HG03097 (cell line): ENCODE data around the gene APMAP.
"Not testable (repeated sequence)": the region's sequence is repeated elsewhere in the genome, so short reads cannot be mapped to it uniquely, and the experiment has no call there.

Experiments
- ATAC-seq: cut with Tn5 transposase; IDR thresholded peaks from one replicate; pipeline ENCODE4 v1.9.1; 2021; ENCODE audit not compliant: unreplicated experiment, low FRiP score

Gene APMAP

DNA sequence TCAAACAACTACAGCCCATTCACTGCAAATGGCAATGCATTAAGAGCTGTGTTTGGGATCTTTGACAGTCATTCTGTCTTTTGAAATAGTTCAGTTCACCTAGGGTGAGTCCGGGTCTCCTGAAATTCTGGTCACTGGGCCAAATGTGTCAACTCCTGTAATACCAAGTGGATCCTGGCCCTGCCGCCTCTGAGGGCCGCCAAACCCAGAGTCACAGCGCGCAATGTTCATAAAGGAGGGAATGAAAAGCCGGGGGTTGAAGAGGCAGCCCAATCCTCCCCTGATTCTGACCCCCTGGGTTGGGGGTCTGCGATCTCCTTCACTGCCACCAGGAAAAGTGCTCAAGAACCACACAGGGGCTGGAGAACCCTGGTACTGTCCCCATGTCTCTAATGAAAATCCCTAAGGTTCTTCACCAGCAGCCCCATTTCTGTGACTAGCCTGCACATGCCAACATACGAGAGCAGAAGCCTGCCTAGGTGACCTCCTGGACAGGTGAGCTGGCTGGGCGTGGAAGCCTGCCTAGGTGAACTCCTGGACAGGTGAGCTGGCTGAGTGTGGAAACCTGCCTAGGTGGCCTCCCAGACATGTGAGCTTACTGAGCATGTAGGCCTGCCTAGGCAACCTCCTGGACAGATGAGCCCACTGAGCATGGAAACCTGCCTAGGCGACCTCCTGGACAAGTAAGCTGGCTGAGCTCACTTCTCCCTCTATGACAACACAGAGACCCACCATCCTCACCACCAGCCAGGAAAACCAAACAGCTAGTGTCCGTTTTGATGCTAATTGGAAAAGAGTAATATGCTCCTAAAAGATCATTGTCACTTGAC is 16.1 kb upstream of the APMAP start:
- no peak for ATAC-seq

DNA sequence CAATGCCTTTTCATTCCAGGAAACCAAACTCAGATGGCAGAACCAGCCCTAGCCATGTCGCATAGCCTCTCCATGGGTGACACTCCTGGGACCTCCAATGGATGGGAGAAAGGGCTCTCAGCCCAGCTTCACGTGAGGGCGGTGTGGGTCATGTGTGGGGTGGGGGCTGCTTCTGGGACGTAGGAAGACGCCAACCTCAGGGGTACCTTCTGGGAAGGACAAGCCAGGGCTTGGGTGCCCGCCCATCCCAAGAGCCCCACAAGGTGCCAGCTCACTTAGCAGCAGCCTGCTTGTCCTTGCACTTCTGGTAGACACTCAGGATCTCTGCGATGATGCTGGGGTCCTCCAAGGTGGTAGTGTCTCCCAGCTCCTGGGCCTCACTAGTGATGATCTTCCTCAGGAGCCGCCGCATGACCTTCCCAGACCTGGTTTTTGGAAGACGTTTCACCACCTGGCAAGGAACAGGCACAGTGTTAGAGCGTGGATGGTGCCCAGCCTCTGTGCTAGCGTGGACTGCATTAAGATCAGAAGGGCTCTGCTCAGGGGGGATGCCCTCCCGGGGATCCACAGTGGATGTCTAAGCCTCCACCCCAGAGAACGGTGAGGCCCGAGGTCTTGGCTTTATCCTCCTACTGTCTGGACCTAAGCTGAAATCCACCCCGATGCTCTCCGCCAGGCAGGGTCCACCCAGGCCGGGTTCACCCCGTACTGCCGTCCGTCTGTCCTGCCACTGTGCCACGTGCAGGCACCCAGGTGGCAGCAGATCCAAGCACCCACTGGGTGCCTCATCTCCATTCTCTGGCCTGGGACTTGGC is 15.1 kb upstream of the APMAP start:
- no peak for ATAC-seq

DNA sequence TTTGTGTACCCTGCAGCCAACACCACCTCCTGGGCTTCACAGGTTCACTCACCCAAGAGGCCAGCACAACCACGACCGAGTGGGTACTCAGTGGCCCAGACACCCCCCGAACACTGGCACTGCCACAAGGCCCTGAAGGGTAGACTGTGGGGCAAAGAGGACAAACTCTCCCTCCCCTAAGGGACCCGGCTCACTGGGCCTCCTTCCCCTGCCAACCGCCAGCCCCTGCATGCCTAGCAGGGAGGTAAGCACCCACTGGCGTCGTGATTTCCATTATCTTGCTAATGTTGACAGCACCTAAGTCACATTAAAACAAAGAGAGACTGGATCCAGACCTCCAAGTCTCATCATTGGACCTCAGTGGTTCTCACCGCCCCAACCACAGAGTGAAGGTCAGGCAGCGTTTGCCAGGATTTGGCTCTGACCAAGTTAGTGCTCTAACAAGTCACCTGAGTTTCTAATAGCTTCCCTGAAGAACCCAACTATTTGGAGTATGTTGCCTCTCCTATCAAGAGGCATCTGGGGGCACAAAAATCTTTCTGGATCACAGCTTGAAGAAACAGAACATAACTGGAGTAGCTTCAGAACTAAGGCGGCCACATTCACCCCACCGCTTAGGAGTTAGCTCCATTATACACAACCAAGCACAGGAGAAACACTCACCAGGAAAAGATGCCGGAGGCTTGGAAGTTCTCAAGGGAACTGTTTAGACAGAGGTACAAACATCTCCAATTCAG is 14.0 kb upstream of the APMAP start:
- ATAC-seq, result no peak

DNA sequence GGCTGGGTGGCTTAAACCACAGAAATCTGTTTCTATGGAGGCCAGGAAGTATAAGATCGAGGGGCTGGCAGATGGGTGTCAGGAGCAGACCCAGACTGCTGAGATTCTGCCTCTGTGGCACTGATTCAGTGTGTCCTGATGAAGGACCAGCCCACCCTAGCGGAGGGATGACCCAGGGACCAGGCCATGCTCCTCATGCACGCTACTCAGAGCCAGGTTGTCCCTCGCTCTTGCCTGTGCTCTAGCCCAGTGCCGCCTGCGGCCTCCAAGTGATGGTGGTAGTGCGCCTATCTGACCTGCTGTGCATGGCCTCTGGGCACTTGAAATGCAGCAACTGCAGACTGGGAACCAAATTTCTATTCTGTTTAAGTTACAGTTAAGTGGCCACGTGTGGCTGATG is 13.1 kb upstream of the APMAP start:
- ATAC-seq, result no peak

DNA sequence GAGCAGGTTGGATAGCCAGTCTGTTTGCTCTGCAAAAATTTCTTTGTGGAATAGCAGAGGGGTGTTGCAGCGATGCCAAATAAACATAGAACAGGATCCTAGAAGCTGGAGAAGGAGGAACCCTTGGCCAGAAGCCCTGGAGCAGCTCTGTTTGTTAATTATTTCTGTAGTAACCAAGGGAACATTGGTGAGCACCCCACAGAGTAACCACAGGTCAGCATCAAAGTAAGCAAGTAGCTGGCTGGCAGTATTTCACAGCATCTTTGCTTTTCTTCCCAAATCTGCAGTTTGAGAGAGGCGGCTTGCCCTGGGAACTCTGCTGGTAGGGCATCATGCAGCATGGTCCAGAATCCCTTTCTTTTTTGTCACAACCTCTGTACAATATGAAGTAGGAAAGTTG is 12.7 kb upstream of the APMAP start:
- no peak for ATAC-seq

DNA sequence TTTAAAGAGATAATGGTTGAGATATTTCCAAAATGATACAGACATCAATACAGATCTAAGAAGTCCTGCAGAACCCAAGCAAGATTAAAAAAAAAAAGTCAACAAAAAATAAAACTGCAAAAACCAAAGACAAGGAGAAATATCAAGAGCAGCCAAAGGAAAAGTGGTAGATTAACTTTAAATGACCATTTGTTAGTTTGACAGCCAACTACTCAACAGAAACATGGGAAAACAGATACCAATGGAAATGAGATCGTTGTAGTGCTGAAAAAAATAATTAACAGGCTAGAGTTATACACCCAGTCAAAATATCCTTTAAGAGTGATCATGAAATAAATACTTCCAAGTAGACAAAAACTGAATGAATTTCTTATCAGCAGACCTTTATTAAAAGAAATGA is 10.5 kb upstream of the APMAP start:
- no peak for ATAC-seq

DNA sequence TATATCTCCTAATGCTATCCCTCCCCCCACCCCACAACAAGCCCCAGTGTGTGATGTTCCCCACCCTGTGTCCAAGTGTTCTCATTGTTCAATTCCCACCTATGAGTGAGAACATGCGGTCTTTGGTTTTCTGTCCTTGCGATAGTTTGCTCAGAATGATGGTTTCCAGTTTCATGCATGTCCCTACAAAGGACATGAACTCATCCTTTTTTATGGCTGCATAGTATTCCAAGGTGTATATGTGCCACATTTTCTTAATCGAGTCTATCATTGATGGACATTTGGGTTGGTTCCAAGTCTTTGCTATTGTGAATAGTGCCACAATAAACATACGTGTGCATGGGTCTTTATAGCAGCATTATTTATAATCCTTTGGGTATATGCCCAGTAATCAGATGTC is 8.8 kb upstream of the APMAP start:
- not testable (repeated sequence) for ATAC-seq

DNA sequence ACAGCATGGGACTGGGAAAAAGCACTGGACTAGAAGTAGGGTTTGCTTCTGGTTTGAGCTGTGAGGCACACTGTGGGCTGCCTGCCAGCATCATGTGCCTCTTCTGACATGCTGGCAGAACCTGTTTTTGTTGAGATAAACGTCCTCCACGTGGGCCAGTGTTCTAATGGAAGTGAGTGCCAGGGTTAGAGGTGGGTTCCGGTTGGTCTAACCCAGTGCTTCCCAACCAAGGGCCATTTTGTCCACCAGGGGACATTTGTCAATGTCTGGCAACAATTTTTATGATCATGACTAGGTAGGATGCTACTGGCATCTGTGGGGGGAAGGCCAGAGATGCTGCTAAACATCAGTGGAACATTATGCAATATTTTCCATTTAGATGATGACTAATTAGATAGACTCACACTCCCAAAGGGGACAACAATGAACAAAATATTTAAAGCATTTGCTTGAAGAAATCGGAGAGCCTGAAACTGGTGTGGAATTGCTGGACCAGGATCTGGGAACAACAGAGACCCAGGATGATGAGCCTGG is 7.8 kb upstream of the APMAP start:
- no peak for ATAC-seq

DNA sequence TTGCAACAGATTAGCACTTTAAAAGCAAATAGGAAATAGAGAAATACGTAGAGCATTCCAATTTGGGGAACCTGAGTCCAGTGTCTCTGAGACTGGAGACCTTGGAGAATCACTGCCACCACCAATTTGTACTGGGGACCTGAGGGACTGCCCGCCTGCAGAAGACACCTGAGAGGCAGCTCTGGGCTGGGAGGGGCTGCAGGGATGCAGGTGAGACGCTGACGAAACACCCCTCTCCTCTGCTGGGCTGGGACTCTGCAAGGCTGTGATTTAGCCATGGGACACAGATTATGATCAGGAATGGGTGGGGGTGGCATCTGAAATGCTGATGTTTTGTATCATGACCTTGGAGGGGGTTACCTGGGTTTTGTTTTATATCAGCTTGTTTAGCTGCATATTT is 7.0 kb upstream of the APMAP start:
- ATAC-seq, result no peak

DNA sequence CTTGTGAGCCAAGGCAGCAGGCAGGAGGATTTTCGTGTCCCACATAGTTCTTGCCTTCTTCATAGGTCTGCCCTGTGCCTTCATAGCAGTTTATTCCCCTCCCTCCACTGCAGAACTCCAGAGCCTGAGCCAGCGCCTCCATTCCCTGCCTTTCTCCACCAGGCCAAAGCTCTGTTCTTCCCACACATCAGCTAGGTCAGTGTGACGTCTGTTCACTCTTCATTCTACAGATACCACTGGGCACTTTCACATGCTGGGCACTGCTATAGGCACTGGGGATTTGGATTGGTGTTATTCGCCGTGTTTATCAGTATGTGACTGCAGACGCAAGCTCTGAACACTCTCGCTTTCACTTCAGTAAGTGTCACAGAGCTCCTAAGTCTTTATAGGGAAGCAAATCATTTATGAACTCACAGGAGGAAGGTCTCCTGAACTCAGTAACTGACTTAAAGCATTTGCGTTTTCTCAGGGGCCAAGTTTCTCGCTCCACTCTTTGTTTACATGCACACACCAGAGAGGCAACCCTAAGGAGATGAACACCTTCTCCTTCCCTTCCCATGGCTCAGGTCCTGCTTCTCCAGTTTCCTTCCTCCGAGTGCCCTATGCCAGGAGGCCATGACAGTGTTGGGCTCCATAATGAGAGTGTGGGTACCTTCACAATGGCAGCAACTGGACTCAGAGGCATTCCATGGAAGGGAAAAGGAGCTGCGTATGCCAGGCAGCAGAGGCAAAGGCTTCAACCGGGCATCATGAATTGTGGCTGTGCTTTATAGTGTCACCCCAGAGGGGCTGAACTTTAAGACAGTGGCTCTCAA is 6.3 kb upstream of the APMAP start:
- no peak for ATAC-seq

DNA sequence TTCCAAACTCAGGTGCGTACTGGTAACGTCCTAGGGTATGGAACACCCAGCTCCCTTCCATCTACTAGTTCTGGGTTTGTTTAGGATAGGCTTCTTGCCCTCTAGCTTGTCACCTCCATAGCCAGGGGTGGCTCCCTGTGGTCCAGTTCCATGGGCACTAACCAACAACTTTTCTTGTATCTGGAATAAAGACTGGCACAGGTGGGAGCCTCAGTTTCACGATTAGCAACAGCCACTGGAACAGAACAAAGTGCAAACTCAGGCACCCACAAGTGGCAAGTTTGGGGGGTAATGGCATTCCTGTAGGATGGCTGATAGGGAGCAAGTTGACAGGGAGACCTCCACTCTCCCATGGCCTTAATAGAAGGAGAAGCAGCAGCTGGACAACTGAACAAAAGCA is 5.6 kb upstream of the APMAP start:
- ATAC-seq, result no peak

DNA sequence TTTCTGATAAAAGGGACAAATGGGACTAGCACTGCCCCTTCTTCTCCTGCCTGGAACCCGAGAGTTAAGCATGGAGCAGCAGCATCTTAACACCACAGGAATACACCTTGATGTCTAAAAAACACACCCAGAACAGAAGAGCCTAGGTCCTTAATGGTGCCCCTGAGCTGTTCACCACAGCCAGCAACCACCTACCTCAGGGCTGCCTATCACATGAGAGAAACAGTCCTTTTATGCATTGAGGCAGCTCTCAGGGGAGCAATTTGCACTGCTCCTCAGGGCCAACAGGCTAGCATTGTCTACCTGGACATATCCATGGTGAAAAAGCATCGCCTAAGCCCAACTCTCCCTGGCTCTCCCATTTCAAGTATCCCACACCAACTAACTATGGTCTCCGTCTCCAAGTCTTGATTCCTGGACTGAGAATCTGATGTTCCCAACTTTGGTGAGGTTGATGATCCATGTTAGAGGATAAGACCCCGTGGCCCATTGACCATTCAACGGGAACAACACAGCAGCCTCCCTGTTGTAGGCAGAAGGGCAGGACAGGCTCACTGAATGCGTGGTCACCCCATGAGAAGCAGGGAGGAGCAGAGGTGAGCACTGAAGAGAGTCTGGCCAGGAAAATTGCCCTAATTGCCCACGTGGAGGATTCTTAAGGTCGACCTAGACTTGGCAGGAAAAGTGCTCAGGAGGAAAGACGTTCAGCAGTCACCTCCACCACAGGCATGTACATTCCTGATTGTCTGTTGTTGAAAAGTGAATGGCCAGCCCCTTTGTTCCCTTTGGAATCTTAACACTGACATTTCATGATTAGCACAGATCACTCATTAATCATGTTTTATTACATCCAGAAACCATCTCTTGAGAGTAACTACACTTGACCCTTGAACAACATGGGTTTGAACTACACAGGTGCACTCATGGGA is 4.2 kb upstream of the APMAP start:
- no peak for ATAC-seq

DNA sequence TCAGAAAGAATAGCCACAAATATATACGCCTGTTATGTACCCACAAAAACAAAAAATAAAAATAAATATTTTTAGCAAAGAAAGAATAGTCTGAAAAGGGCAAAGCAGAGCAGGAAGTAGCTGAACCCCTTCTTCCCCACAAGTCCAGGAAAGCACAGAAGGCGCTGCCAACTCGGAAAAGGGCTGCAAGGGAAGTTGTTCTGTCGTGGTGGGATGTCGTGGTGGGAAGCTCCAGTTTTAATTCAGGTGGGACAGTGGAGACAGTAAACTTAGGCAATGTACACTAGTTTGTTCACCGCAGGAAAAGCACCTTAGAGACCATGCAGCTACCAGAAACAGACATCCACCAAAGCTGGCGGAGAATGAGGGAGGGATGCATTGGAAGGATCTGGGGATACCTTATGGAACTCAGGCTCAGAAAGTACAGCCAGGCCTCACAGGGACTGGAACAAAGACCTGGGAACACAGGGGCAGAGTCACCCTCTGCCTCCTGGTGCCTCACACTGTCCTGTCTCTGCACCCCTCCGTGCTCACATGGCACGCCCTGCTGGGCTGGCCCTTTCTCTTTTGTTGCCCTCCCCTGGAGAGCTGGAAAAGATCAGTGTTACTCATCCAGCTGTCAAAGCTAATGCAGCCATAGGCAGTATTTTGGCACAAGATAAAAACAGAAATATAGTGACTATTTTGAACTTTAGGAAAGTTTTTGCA is 3.3 kb upstream of the APMAP start:
- no peak for ATAC-seq

DNA sequence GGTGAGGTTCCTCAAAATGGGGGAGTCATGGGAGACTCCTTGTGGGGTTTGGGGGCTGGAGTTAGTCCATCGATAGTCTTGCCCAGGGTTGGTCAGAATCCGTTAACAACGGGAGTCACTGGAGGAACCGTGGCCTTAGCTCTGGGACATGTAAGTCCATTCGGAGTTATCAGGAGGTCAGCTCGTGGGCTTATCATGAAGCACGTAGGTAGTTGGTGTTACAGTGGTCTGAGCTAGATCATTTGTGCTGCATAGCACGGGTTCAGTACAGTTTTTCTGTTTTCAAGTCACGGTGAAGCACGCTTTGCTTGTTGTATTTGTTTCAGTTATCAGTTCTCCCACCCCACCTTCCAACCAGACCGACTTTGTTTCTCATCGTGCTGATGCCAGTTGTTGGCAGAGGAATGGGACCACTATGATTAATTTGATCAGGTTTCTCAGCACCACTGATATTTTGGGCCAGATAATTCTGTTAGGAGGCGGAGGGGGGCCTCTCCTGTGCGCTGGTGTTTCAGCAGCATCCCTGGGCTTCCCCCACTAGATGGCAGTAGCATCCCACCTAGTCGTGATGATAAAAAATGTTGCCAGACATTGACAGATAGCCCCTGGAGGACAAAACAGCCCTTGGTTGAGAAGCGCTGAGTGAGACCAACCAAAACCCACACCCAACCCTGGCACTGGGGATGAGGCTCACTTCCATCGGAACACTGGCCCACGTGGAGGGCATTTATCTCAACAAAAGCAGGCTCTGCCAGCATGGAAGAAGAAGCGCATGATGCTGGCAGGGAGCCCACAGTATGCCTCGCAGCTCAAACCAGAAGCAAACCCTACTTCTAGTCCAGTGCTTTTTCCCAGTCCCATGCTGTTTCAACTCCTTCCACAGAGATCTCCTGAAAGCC is 2.2 kb upstream of the APMAP start:
- ATAC-seq, result no peak

DNA sequence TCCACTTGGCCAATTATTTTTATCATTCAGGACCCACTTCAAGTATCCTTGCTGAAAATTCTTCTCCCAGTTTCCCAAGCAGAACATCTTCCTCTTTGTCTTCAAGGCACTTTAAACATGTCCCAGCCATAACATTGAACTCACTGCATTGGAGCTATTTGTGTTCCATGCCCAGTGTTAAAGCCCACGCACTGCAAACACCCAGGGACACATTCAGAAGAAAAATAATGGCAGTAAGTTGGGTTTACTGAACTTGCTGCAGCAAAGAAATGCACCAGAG is 1.6 kb upstream of the APMAP start:
- ATAC-seq, result no peak

DNA sequence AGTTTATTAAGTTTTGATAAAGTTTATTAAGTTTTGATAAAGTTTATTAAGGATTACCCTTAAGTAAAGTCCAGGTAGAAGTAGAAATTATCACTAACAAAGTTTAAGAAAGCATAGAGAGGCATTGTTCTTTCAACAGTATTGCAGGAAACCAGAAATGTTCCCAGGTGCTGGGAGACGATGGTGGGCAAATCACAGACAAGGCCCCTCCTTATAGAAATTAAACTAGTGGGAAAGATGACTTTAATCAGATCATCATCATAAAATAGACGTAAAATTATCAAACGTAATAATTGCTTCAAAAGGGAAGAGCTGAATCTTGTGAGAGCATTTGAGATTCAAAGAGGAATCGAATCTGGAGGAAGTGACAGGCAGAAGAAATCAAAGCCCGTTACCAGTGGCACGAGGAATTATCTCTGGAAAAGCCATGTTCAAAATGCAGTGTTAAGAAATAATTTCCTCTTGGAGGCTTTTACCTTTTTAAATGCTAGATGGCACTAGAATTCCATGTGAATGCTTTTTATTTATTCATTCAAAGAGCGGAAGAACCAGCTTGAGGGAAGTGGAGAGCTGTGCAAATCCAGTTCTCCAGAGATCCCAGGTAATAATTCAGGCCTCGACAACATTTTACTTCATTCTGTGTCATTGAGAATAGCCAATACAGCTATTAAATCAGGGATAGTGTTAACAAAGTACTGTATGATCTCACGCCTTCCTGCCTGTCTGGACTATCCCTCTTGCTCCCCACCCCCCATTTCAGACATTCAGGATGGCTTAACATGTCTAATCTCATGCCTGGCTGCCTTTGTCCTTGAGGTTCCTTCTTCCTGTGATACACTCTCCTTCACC is 1.0 kb upstream of the APMAP start:
- ATAC-seq, result no peak

DNA sequence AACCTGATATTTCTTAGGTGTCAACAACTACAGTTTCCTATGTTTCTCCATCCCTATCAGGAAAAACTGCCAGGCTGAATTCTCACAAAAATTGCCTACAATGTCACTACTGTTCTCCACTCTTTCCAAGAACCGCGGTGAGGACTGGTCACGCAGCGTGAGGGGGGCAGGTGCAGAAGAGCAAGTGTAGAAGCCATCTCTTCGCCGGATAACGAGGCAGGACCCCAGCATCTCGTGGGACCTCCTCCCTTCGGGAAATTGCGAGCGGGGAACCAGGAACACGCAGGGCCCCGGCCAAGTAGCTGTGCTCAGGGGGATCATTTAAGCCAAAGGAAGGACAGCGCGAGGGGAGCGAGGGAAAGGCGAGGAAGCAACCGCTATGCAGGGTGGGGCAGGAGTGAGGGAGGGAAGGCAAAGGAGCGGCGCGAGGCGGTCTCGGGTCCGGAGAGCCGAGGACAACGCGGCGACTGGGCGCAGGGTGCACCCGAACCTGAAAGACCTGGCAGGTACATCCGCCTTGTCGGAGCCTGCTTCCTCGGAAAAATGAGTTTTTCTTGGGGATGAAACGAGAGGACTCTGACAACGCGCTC is 559 bp downstream of the APMAP start:
- ATAC-seq, result peak; percentile 22
